Tibial nerve (tissue), 3 donors: ENCODE data around the gene UNCX.

Experiments
- POLR2A ChIP-seq, 2 donors: fragments of 450-650 bp; IDR thresholded peaks; one replicate each; pipeline ENCODE4 v1.6.1; 2017; ENCODE audit warnings: antibody characterized with exemption in 2 of 2, mild to moderate bottlenecking in 2 of 2, moderate library complexity in 2 of 2
- TF ChIP-seq, protein P1 (sequence below), 5 experiments: fragments of 200-600 bp in 3 of 5; fragments of 450-650 bp in 2 of 5; sonication (generic) in 3 of 5; IDR thresholded peaks; one replicate each; pipeline ENCODE4 v1.5.1; 2016 to 2019; ENCODE audit warnings: antibody characterized with exemption in 5 of 5, mild to moderate bottlenecking in 3 of 5, moderate library complexity in 2 of 5

DNA sequence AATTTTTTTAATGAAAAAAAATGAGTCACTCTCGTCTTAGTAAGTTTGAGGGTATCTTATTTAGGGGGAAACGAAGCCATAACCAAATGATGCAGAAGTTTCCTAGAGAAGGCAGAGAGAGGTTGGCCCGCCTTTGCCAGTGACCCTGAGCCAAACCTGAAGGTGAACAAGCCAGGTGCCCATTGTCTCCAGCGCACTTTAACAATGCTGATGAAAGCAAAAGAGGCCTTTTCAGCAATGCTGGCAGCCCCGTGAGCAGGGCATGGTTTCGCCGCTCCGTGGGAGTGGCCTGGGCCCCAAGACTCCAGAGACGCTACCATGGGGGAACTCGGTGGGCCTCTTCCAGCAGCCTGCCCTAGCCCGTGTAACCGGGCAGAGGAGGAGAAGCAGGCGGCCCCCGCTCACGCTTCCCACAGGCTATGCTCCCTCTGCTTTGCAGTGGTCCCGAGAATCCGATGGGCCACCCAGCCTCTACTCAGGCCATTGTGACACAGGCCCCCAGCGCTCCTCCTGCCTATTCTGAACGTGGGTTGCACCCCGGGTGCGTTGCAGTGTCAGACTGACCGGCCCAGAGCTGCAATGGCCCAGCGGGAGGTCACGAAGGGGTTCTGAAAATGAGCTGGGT is 14.0 kb upstream of the UNCX start:
- TF ChIP-seq, protein P1, sequence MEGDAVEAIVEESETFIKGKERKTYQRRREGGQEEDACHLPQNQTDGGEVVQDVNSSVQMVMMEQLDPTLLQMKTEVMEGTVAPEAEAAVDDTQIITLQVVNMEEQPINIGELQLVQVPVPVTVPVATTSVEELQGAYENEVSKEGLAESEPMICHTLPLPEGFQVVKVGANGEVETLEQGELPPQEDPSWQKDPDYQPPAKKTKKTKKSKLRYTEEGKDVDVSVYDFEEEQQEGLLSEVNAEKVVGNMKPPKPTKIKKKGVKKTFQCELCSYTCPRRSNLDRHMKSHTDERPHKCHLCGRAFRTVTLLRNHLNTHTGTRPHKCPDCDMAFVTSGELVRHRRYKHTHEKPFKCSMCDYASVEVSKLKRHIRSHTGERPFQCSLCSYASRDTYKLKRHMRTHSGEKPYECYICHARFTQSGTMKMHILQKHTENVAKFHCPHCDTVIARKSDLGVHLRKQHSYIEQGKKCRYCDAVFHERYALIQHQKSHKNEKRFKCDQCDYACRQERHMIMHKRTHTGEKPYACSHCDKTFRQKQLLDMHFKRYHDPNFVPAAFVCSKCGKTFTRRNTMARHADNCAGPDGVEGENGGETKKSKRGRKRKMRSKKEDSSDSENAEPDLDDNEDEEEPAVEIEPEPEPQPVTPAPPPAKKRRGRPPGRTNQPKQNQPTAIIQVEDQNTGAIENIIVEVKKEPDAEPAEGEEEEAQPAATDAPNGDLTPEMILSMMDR (IDR thresholded peaks at IDR 0.05) = no peak
- no peak for TF ChIP-seq POLR2A (IDR thresholded peaks at IDR 0.05)
